Activated CD8-positive, alpha-beta T cell treated with anti-CD3 and anti-CD28 coated beads for 36 hours (primary cell): ENCODE results near the gene ERBIN. TPM values are rescaled to one million over a fixed set of nuclear protein-coding genes. Genes with fewer than 3 reads are reported as not detected.

Source experiments
- ATAC-seq: fragments of 200-7000 bp; cut with Tn5 transposase; one replicate; pipeline ENCODE4 v1.10.0; 2021; ENCODE audit warnings: mild to moderate bottlenecking, moderate library complexity
- CTCF ChIA-PET: fragments of 350-600 bp; sonication (Branson Sonifier 250); formaldehyde crosslinking; loops from one replicate; lab custom pipeline; 2021; ENCODE audit warnings: antibody characterized with exemption; lab: Charles Lee
- POLR2A ChIA-PET: fragments of 350-600 bp; sonication (Branson Sonifier 250); formaldehyde crosslinking; loops from one replicate; lab custom pipeline; 2021; ENCODE audit warnings: antibody characterized with exemption; lab: Charles Lee
- DNase-seq: peaks from one replicate; pipeline ENCODE4 v3.0.0-alpha.2; 2020
- H3K27ac Mint-ChIP-seq: one replicate; pipeline ENCODE4 v1.8.0; 2021; ENCODE audit warnings: mild to moderate bottlenecking, mixed read lengths
- H3K27me3 Mint-ChIP-seq: one replicate; pipeline ENCODE4 v1.8.0; 2021; ENCODE audit warnings: mixed read lengths
- H3K36me3 Mint-ChIP-seq: one replicate; pipeline ENCODE4 v1.8.0; 2021; ENCODE audit warnings: low read depth, mixed read lengths
- H3K4me1 Mint-ChIP-seq: one replicate; pipeline ENCODE4 v1.8.0; 2021; ENCODE audit warnings: low read depth, mixed read lengths
- H3K4me3 Mint-ChIP-seq: one replicate; pipeline ENCODE4 v1.8.0; 2021; ENCODE audit warnings: mild to moderate bottlenecking, moderate library complexity, mixed read lengths
- H3K9me3 Mint-ChIP-seq: one replicate; pipeline ENCODE4 v1.8.0; 2021; ENCODE audit warnings: mixed read lengths
- CTCF ChIP-seq: fragments of 200-600 bp; IDR thresholded peaks from one replicate; pipeline ENCODE4 v1.8.0; 2022; ENCODE audit warnings: antibody characterized with exemption, mild to moderate bottlenecking
- intact Hi-C: fragments of 100-400 bp; cut with micrococcal nuclease; formaldehyde crosslinking; loops from one replicate; pipeline ENCODE4 v1.10.0; 2022
- total RNA-seq, 2 experiments: library from RNA; stranded (reverse); gene quantifications; one replicate each; pipeline ENCODE4 v1.2.3, GENCODE V29; 2021

Gene ERBIN
- total RNA-seq, 2 experiments from 2014 or later, result 35.1 to 38.3 TPM

- intact Hi-C loops, result no loop called here
- ChIA-PET POLR2A (interaction anchor here (0.6 to 0.8 kb wide), 2 partner anchors 8 to 126 kb away, joined by 3 read pairs; no protein-coding TSS in a partner anchor), CTCF (no interaction called here)
- Mint-ChIP-seq H3K36me3 (no peaks in the 10 kb centered on the region), H3K4me1 (no peaks in the 10 kb centered on the region), H3K9me3 (no peaks in the 10 kb centered on the region), H3K27ac (no peak overlapping the region), H3K4me3 (no peak overlapping the region), H3K27me3 (no peaks in the 10 kb centered on the region)
- no peak for ATAC-seq
- DNase-seq, result no peak
- no peak for TF ChIP-seq CTCF
These were observed 30.5 kb upstream of the ERBIN start for GRCh38 chr5:65895891-65896290.

DNA sequence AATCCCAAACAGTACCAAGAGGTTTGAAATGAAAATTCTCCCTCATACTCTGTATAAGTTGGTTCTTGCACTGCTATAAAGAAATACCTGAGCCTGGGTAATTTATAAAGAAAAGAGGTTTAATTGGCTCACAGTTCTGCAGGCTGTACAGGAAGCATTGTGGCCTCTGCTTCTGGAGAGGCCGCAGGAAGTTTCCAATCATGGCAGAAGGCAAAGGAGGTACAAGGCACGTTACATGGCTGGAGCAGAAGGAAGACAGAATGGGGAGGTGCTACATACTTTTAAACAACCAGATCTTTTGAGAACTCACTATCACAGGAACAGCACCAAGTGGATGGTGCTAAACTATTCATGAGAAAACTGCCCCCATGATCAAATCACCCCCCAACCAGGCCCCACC, 25.6 kb upstream of the ERBIN start:
- ATAC-seq (no peak), DNase-seq (no peak)
- Mint-ChIP-seq H3K27me3 (no peaks in the 10 kb centered on the region), H3K4me1 (peaks cover 5% of the 10 kb centered on the region), H3K9me3 (no peaks in the 10 kb centered on the region), H3K27ac (no peak overlapping the region), H3K4me3 (no peak overlapping the region), H3K36me3 (no peaks in the 10 kb centered on the region)
- intact Hi-C loops, result no loop called here
- TF ChIP-seq CTCF, result no peak
- CTCF ChIA-PET, result no interaction called here
- POLR2A ChIA-PET, result no interaction called here

DNA sequence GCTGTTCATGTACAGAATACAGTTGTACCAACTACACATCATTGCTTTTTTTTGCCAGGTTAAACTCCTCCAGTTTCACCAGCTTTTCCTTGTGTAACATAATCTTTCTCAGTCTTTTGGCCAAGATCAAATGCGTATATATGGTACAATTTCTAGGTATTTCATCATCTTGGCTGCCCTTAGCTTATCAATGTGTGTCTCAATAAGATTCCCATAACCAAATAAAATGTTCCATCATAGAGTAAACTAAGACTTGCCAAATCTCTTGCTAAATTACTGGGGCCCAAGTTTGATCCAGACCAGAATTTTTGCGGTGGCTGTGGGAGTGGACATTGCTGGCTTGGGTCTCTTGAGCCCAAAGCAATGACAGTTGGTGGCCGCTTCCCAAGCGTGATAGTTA, 24.3 kb upstream of the ERBIN start:
- DNase-seq (no peak), ATAC-seq (no peak)
- intact Hi-C loops, result no loop called here
- CTCF ChIA-PET, result no interaction called here
- TF ChIP-seq CTCF, result no peak
- POLR2A ChIA-PET, result no interaction called here
- H3K4me1 Mint-ChIP-seq, result peaks cover 5% of the 10 kb centered on the region
- no peaks in the 10 kb centered on the region for H3K9me3 Mint-ChIP-seq
- H3K4me3 Mint-ChIP-seq, result no peak overlapping the region
- H3K36me3 Mint-ChIP-seq, result no peaks in the 10 kb centered on the region
- no peak overlapping the region for H3K27ac Mint-ChIP-seq
- H3K27me3 Mint-ChIP-seq, result no peaks in the 10 kb centered on the region

GRCh38 chr5:65903581-65903980, 22.8 kb upstream of the ERBIN start:
- intact Hi-C loops, result no loop called here
- ATAC-seq, result no peak
- Mint-ChIP-seq H3K36me3 (no peaks in the 10 kb centered on the region), H3K4me1 (peaks cover 5% of the 10 kb centered on the region), H3K27me3 (no peaks in the 10 kb centered on the region), H3K9me3 (no peaks in the 10 kb centered on the region), H3K27ac (no peak overlapping the region), H3K4me3 (no peak overlapping the region)
- CTCF ChIA-PET, result interaction anchor here (0.7 kb wide), 1 partner anchor 161 kb away, joined by 3 read pairs; no protein-coding TSS in a partner anchor
- POLR2A ChIA-PET, result interaction anchor here (1.3 kb wide), 1 partner anchor 8 kb away, joined by 3 read pairs; no protein-coding TSS in a partner anchor
- DNase-seq, result no peak
- no peak for TF ChIP-seq CTCF

DNA sequence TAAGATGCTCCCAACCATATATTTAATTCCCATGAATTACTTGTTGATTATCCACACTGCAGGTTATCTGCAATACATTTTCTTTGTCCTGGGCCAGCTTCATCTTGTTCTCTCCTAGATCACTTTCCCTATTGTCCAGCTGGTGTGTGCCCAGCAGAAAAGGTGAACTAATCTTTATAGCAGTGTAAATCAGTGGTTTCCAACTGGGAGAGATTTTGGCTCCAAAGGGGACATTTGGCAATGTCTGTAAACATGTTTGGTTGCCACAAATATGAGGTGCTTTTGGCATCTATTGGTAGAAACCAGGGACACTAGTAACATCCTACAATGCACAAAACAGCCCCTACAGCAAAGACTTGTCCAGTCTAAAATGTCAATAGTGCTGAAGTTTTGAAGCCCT, 20.1 kb upstream of the ERBIN start:
- Mint-ChIP-seq H3K4me1 (peaks cover 5% of the 10 kb centered on the region), H3K36me3 (no peaks in the 10 kb centered on the region), H3K27me3 (no peaks in the 10 kb centered on the region), H3K27ac (no peak overlapping the region), H3K4me3 (no peak overlapping the region), H3K9me3 (no peaks in the 10 kb centered on the region)
- intact Hi-C loops, result no loop called here
- ChIA-PET CTCF (interaction anchor here (1.3 kb wide), 1 partner anchor 14 kb away, joined by 3 read pairs; no protein-coding TSS in a partner anchor), POLR2A (no interaction called here)
- TF ChIP-seq CTCF, result no peak
- DNase-seq, result no peak
- no peak for ATAC-seq
